Measurements from ENCODE around the gene THBD. TPM values are rescaled to one million over a fixed set of nuclear protein-coding genes. Genes with fewer than 3 reads are reported as not detected.

Gene THBD
- total RNA-seq, 5 donors from 2014 or later (not counting 1 experiment from before 2014, with no cell fraction given), result 0.07 to 0.23 (median 0.16) TPM

- H3K27ac Mint-ChIP-seq, result no peak overlapping the region
- peaks cover 10 to 30% of the 10 kb centered on the region in 2 experiments for H3K4me1 ChIP-seq (ENCODE audit: control insufficient read depth in 1 of 2, extremely low read depth in 1 of 2, insufficient read depth in 2 of 2, low read length in 2 of 2)
- H3K36me3 Mint-ChIP-seq, result no peaks in the 10 kb centered on the region
- H3K4me3 Mint-ChIP-seq, result no peak overlapping the region
- H3K27me3 ChIP-seq (replicated peaks in 1 of 2; ENCODE audit: control insufficient read depth in 2 of 2, extremely low read depth in 1 of 2, insufficient read depth in 2 of 2, low read length in 1 of 2), result peaks cover 0 to 26% of the 10 kb centered on the region in 2 experiments
- CTCF ChIA-PET, result interaction anchor here in 1 of 2 donors (0.7 kb wide), 1 partner anchor 31 kb away, joined by 5 read pairs; no protein-coding TSS in a partner anchor
- no CpG with 5 or more reads among the region's 6 CpGs for WGBS (ENCODE audit: insufficient coverage)
- ATAC-seq (replicated peaks in 1 of 4) (no peak), DNase-seq (no peak)
- H3K4me3 ChIP-seq (ENCODE audit: control insufficient read depth in 1 of 2, extremely low read depth in 1 of 2, low read length in 1 of 2), result no peak overlapping the region
- POLR2A ChIA-PET, result no interaction called here
- H3K36me3 ChIP-seq (ENCODE audit: control insufficient read depth in 2 of 2, extremely low read depth in 1 of 2, insufficient read depth in 1 of 2, low read length in 1 of 2), result no peaks in the 10 kb centered on the region
- no peaks in the 10 kb centered on the region for H3K9me3 Mint-ChIP-seq
- H3K9me3 ChIP-seq, result no peaks in the 10 kb centered on the region
- no peak overlapping the region for H3K27ac ChIP-seq (ENCODE audit: low read length)
- peaks cover 3 to 4% of the 10 kb centered on the region in 2 donors for H3K27me3 Mint-ChIP-seq
- peaks cover 6 to 12% (median 10%) of the 10 kb centered on the region in 3 donors for H3K4me1 Mint-ChIP-seq
Observed at GRCh38 chr20:23090147-23090546, 40.7 kb upstream of the THBD start.

- peaks cover 0 to 4% of the 10 kb centered on the region in 2 donors for H3K27me3 Mint-ChIP-seq
- H3K4me3 Mint-ChIP-seq, result no peak overlapping the region
- no peaks in the 10 kb centered on the region for H3K36me3 Mint-ChIP-seq
- DNase-seq (no peak), ATAC-seq (replicated peaks in 1 of 4) (no peak)
- Histone ChIP-seq H3K27ac (ENCODE audit: low read length) (no peak overlapping the region), H3K27me3 (replicated peaks in 1 of 2; ENCODE audit: control insufficient read depth in 2 of 2, extremely low read depth in 1 of 2, insufficient read depth in 2 of 2, low read length in 1 of 2) (peaks cover 0 to 18% of the 10 kb centered on the region in 2 experiments), H3K9me3 (no peaks in the 10 kb centered on the region), H3K4me3 (ENCODE audit: control insufficient read depth in 1 of 2, extremely low read depth in 1 of 2, low read length in 1 of 2) (no peak overlapping the region), H3K4me1 (ENCODE audit: control insufficient read depth in 1 of 2, extremely low read depth in 1 of 2, insufficient read depth in 2 of 2, low read length in 2 of 2) (peaks cover 10 to 42% of the 10 kb centered on the region in 2 experiments), H3K36me3 (ENCODE audit: control insufficient read depth in 2 of 2, extremely low read depth in 1 of 2, insufficient read depth in 1 of 2, low read length in 1 of 2) (no peaks in the 10 kb centered on the region)
- H3K27ac Mint-ChIP-seq, result no peak overlapping the region
- peaks cover 9 to 12% (median 10%) of the 10 kb centered on the region in 3 donors for H3K4me1 Mint-ChIP-seq
- WGBS (ENCODE audit: insufficient coverage), result 89% methylated on average over 6 of the region's 8 CpGs
- H3K9me3 Mint-ChIP-seq, result no peaks in the 10 kb centered on the region
- ChIA-PET CTCF (no interaction called here), POLR2A (no interaction called here)
Observed at GRCh38 chr20:23088866-23089265, 39.4 kb upstream of the THBD start.

DNA sequence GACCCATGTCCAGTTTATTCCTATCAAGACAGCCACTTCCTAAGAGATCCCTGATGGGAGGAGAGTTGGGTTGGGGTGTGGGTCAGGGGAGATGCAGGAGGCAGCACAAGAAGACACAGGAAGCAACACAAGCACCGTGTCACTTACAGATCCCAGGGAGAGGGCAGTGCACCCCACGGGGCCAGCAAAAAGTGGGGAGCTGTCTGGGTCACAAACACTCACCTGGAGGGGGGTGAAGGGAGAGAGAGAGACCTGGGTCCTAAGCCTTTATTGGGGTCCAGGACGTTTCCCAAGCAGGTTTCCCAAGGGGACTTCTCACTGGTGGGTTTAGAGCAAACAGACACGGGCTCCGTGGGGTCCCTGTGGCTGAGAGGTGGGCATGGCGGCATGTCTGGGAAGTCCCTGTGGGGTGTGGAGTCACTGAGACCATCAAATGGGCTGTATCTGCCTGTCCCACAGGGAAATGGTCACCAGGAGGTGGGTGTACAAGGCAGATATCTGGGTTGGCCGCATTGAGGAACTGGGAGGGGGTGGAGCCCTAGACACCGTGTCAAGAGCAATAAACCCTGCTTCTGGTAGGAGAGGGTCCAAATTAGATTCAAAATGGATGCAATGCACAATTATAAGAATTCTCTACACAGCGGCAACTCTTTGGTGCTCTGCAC is 38.2 kb upstream of the THBD start:
- Mint-ChIP-seq H3K36me3 (no peaks in the 10 kb centered on the region), H3K27ac (no peak overlapping the region), H3K27me3 (peaks cover 0 to 4% of the 10 kb centered on the region in 2 donors), H3K9me3 (no peaks in the 10 kb centered on the region), H3K4me3 (no peak overlapping the region), H3K4me1 (peaks cover 10 to 18% (median 13%) of the 10 kb centered on the region in 3 donors)
- ATAC-seq (replicated peaks in 1 of 4), result no peak
- ChIA-PET POLR2A (no interaction called here), CTCF (no interaction called here)
- Histone ChIP-seq H3K9me3 (no peaks in the 10 kb centered on the region), H3K4me3 (ENCODE audit: control insufficient read depth in 1 of 2, extremely low read depth in 1 of 2, low read length in 1 of 2) (no peak overlapping the region), H3K27me3 (replicated peaks in 1 of 2; ENCODE audit: control insufficient read depth in 2 of 2, extremely low read depth in 1 of 2, insufficient read depth in 2 of 2, low read length in 1 of 2) (peaks cover 0 to 15% of the 10 kb centered on the region in 2 experiments), H3K27ac (ENCODE audit: low read length) (no peak overlapping the region), H3K36me3 (ENCODE audit: control insufficient read depth in 2 of 2, extremely low read depth in 1 of 2, insufficient read depth in 1 of 2, low read length in 1 of 2) (no peaks in the 10 kb centered on the region), H3K4me1 (ENCODE audit: control insufficient read depth in 1 of 2, extremely low read depth in 1 of 2, insufficient read depth in 2 of 2, low read length in 2 of 2) (peaks cover 19 to 46% of the 10 kb centered on the region in 2 experiments)
- WGBS (ENCODE audit: insufficient coverage), result 69% methylated on average over 6 of the region's 9 CpGs
- DNase-seq, result peak in 1 of 35 experiments; percentile 6

- Mint-ChIP-seq H3K36me3 (no peaks in the 10 kb centered on the region), H3K9me3 (no peaks in the 10 kb centered on the region), H3K4me1 (peaks cover 10 to 22% (median 13%) of the 10 kb centered on the region in 3 donors), H3K4me3 (no peak overlapping the region), H3K27ac (no peak overlapping the region), H3K27me3 (peaks cover 0 to 4% of the 10 kb centered on the region in 2 donors)
- Histone ChIP-seq H3K4me1 (ENCODE audit: control insufficient read depth in 1 of 2, extremely low read depth in 1 of 2, insufficient read depth in 2 of 2, low read length in 2 of 2) (peaks cover 22 to 48% of the 10 kb centered on the region in 2 experiments), H3K4me3 (ENCODE audit: control insufficient read depth in 1 of 2, extremely low read depth in 1 of 2, low read length in 1 of 2) (peak overlapping the region in 1 of 2 donors; percentile 77), H3K9me3 (no peaks in the 10 kb centered on the region), H3K27me3 (replicated peaks in 1 of 2; ENCODE audit: control insufficient read depth in 2 of 2, extremely low read depth in 1 of 2, insufficient read depth in 2 of 2, low read length in 1 of 2) (peaks cover 0 to 13% of the 10 kb centered on the region in 2 experiments), H3K27ac (ENCODE audit: low read length) (peak overlapping the region; percentile 14), H3K36me3 (ENCODE audit: control insufficient read depth in 2 of 2, extremely low read depth in 1 of 2, insufficient read depth in 1 of 2, low read length in 1 of 2) (no peaks in the 10 kb centered on the region)
- WGBS (ENCODE audit: insufficient coverage), result 85% methylated on average over 14 of the region's 14 CpGs
- POLR2A ChIA-PET, result no interaction called here
- DNase-seq (peak in 1 of 35 experiments; percentile 6), ATAC-seq (replicated peaks in 1 of 4) (no peak)
- CTCF ChIA-PET, result no interaction called here
Observed at GRCh38 chr20:23086931-23087411, 37.5 kb upstream of the THBD start.

DNA sequence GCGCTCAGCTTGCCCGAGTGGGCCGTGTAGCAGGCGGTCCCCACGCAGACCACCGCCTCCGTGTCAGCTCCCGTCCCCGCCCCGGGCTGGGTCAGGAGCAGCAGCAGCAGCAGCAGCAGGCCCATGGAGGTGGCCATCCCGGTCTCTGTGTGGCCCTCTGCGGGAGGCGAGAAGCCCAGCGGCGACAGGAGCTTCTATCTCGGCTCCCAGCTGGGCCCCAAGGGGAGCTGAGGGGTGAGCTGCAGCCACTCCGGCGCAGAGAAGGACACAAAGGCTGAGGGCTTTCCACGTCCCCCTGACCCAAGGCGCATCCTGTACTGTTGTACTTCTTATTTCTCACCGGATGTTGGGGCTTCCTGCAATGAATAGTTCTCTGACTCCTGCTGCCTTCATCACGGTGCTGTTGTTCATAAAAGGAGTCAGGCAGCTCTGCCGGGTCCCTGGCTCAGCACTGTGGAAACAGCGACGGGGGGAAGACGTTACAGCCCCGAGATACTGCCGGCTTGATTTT is 36.6 kb upstream of the THBD start, which contains the start of gene CD93:
CD93 (minus strand) TSS at position 269 of the 511 bp plus-strand sequence; CDS start at position 137, 132 bp downstream.
- Mint-ChIP-seq H3K4me1 (peaks cover 10 to 22% (median 13%) of the 10 kb centered on the region in 3 donors), H3K9me3 (no peaks in the 10 kb centered on the region), H3K27me3 (peaks cover 0 to 4% of the 10 kb centered on the region in 2 donors), H3K36me3 (no peaks in the 10 kb centered on the region), H3K27ac (peak within 1 kb of the TSS; percentile 65 to 85), H3K4me3 (peak within 1 kb of the TSS; percentile 48 to 68 (median 65))
- H3K27me3 ChIP-seq (replicated peaks in 1 of 2; ENCODE audit: control insufficient read depth in 2 of 2, extremely low read depth in 1 of 2, insufficient read depth in 2 of 2, low read length in 1 of 2), result peaks cover 0 to 11% of the 10 kb centered on the region in 2 experiments
- peak in 6 of 35 experiments; percentile 1 to 47 (median 10) for DNase-seq
- no peaks in the 10 kb centered on the region for H3K9me3 ChIP-seq
- ChIA-PET CTCF (no interaction called here), POLR2A (no interaction called here)
- peak within 1 kb of the TSS; percentile 14 for H3K27ac ChIP-seq (ENCODE audit: low read length)
- peaks cover 22 to 48% of the 10 kb centered on the region in 2 experiments for H3K4me1 ChIP-seq (ENCODE audit: control insufficient read depth in 1 of 2, extremely low read depth in 1 of 2, insufficient read depth in 2 of 2, low read length in 2 of 2)
- H3K4me3 ChIP-seq (ENCODE audit: control insufficient read depth in 1 of 2, extremely low read depth in 1 of 2, low read length in 1 of 2), result peak within 1 kb of the TSS; percentile 26 to 77
- peak; percentile 38 to 79 (median 64) for ATAC-seq (replicated peaks in 1 of 4)
- 22% methylated on average over 25 of the region's 28 CpGs for WGBS (ENCODE audit: insufficient coverage)
- H3K36me3 ChIP-seq (ENCODE audit: control insufficient read depth in 2 of 2, extremely low read depth in 1 of 2, insufficient read depth in 1 of 2, low read length in 1 of 2), result peaks cover 0 to 2% of the 10 kb centered on the region in 2 donors

DNA sequence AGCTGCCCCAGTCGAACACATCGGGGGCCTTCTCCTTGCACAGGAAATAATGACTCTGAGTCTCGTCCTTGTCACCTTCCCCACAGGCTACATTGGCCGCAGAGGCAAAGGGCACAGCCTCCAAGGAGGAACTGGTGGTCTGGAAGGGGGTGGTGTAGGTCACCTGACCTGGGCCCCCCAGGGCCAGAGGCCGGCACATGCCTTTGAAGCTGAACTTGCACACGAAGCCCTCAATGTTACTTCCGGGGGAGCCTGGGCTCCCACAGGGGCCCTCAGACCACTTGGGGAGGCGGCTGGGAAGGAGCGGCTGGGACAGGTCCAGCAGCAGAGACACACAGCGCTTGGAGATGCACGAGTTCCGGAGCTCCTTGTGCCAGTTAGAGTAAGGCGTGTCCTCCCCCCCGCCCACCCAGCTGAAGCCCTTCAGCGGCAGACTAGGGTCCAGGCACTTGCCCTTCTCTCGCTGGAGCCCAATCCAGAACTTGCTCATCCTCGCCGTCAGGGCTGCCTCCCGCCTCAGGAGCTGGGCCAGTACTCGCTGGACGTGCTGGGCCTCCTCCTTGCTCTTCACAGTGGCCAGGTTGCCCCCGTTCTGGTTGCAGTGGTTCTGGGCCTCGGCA is 36.1 kb upstream of the THBD start:
- Mint-ChIP-seq H3K36me3 (no peaks in the 10 kb centered on the region), H3K27ac (no peak overlapping the region), H3K27me3 (peaks cover 0 to 4% of the 10 kb centered on the region in 2 donors), H3K4me3 (peak overlapping the region in 2 of 3 donors; percentile 48 to 65), H3K9me3 (no peaks in the 10 kb centered on the region), H3K4me1 (peaks cover 10 to 22% (median 13%) of the 10 kb centered on the region in 3 donors)
- POLR2A ChIA-PET, result no interaction called here
- ATAC-seq (replicated peaks in 1 of 4) (peak in 1 of 4 experiments; percentile 21), DNase-seq (peak in 1 of 35 experiments; percentile 10)
- peak overlapping the region; percentile 26 to 77 for H3K4me3 ChIP-seq (ENCODE audit: control insufficient read depth in 1 of 2, extremely low read depth in 1 of 2, low read length in 1 of 2)
- peaks cover 0 to 11% of the 10 kb centered on the region in 2 experiments for H3K27me3 ChIP-seq (replicated peaks in 1 of 2; ENCODE audit: control insufficient read depth in 2 of 2, extremely low read depth in 1 of 2, insufficient read depth in 2 of 2, low read length in 1 of 2)
- 74% methylated on average over 21 of the region's 23 CpGs for WGBS (ENCODE audit: insufficient coverage)
- H3K27ac ChIP-seq (ENCODE audit: low read length), result no peak overlapping the region
- H3K4me1 ChIP-seq (ENCODE audit: control insufficient read depth in 1 of 2, extremely low read depth in 1 of 2, insufficient read depth in 2 of 2, low read length in 2 of 2), result peaks cover 22 to 48% of the 10 kb centered on the region in 2 experiments
- peaks cover 0 to 4% of the 10 kb centered on the region in 2 donors for H3K36me3 ChIP-seq (ENCODE audit: control insufficient read depth in 2 of 2, extremely low read depth in 1 of 2, insufficient read depth in 1 of 2, low read length in 1 of 2)
- H3K9me3 ChIP-seq, result no peaks in the 10 kb centered on the region
- CTCF ChIA-PET, result no interaction called here

Measured in T-cell (primary cell).